H9 (cell line): ENCODE results near the gene MYO1F. TPM values are rescaled to one million over a fixed set of nuclear protein-coding genes. Genes with fewer than 3 reads are reported as not detected.

ENCODE experiments used
- DNase-seq: peaks from one replicate; pipeline ENCODE4 v3.0.0-alpha.2; 2017
- H2AFZ ChIP-seq: one replicate; pipeline ENCODE4 v1.6.1; 2013; ENCODE audit warnings: mild to moderate bottlenecking, low read length, control low read depth, moderate library complexity
- H2AK5ac ChIP-seq: 2 replicates; pipeline ENCODE4 v1.6.1; 2013; ENCODE audit warnings: low read length, control low read depth, mixed read lengths; ENCODE audit not compliant: insufficient read length
- H2BK120ac ChIP-seq: one replicate; pipeline ENCODE4 v1.6.1; 2013; ENCODE audit warnings: low read depth, mild to moderate bottlenecking, low read length, control low read depth, inconsistent platforms; ENCODE audit not compliant: poor library complexity, severe bottlenecking
- H2BK12ac ChIP-seq: 2 replicates; pipeline ENCODE4 v1.6.1; 2013; ENCODE audit warnings: low read length, control low read depth, mixed read lengths, low read depth; ENCODE audit not compliant: insufficient read length
- H2BK15ac ChIP-seq: 2 replicates; pipeline ENCODE4 v1.6.1; 2013; ENCODE audit warnings: low read depth, low read length, control low read depth
- H2BK20ac ChIP-seq: one replicate; pipeline ENCODE4 v1.6.1; 2013; ENCODE audit warnings: low read depth, mild to moderate bottlenecking, low read length, control low read depth, inconsistent platforms; ENCODE audit not compliant: poor library complexity, severe bottlenecking
- H2BK5ac ChIP-seq: 2 replicates; pipeline ENCODE4 v1.6.1; 2013; ENCODE audit warnings: low read length, control low read depth, mixed read lengths; ENCODE audit not compliant: insufficient read length
- H3K14ac ChIP-seq: 2 replicates; pipeline ENCODE4 v1.6.1; 2013; ENCODE audit warnings: low read length, control low read depth; ENCODE audit not compliant: insufficient read depth
- H3K18ac ChIP-seq: 2 replicates; pipeline ENCODE4 v1.6.1; 2013; ENCODE audit warnings: low read depth, mild to moderate bottlenecking, mixed read lengths, low read length, control low read depth; ENCODE audit not compliant: insufficient read length
- H3K23ac ChIP-seq: 2 replicates; pipeline ENCODE4 v1.6.1; 2013; ENCODE audit warnings: low read length, control low read depth, mixed read lengths, low read depth; ENCODE audit not compliant: insufficient read length
- H3K23me2 ChIP-seq: 2 replicates; pipeline ENCODE4 v1.6.1; 2013; ENCODE audit warnings: low read depth, mild to moderate bottlenecking, mixed read lengths, low read length, control low read depth; ENCODE audit not compliant: insufficient read length, poor library complexity, severe bottlenecking
- H3K27ac ChIP-seq: 2 replicates; pipeline ENCODE4 v1.5.1; 2013; ENCODE audit warnings: low read length, control low read depth, mixed read lengths, low read depth; ENCODE audit not compliant: insufficient read length
- H3K27me3 ChIP-seq: 2 replicates; pipeline ENCODE4 v1.6.1; 2013; ENCODE audit warnings: low read length, control low read depth, inconsistent platforms; ENCODE audit not compliant: insufficient read depth
- H3K4ac ChIP-seq: 2 replicates; pipeline ENCODE4 v1.6.1; 2013; ENCODE audit warnings: low read depth, mild to moderate bottlenecking, control low read depth, inconsistent platforms, low read length, moderate library complexity
- H3K4me1 ChIP-seq: 2 replicates; pipeline ENCODE4 v1.6.1; 2013; ENCODE audit warnings: low read length, control low read depth, inconsistent platforms; ENCODE audit not compliant: insufficient read depth
- H3K4me2 ChIP-seq: 2 replicates; pipeline ENCODE4 v1.6.1; 2013; ENCODE audit warnings: low read length, control low read depth, mixed read lengths; ENCODE audit not compliant: insufficient read length, insufficient read depth
- H3K56ac ChIP-seq: 2 replicates; pipeline ENCODE4 v1.6.1; 2013; ENCODE audit warnings: low read depth, mild to moderate bottlenecking, mixed read lengths, low read length, control low read depth; ENCODE audit not compliant: insufficient read length
- H3K79me1 ChIP-seq: 2 replicates; pipeline ENCODE4 v1.6.1; 2013; ENCODE audit warnings: low read depth, mild to moderate bottlenecking, moderate library complexity, low read length, control low read depth, inconsistent platforms; ENCODE audit not compliant: insufficient read depth, poor library complexity, severe bottlenecking
- H3K79me2 ChIP-seq: 2 replicates; pipeline ENCODE4 v1.6.1; 2013; ENCODE audit warnings: low read length, control low read depth, inconsistent platforms; ENCODE audit not compliant: insufficient read depth
- H3K9ac ChIP-seq: 2 replicates; pipeline ENCODE4 v1.6.1; 2013; ENCODE audit warnings: low read length, control low read depth, mixed read lengths; ENCODE audit not compliant: insufficient read length; ENCODE audit errors: extremely low read depth
- H3K9me3 ChIP-seq: one replicate; pipeline ENCODE4 v1.6.1; 2013; ENCODE audit warnings: low read depth, low read length, inconsistent platforms; ENCODE audit not compliant: control insufficient read depth
- H3T11ph ChIP-seq: one replicate; pipeline ENCODE4 v1.6.1; 2013; ENCODE audit warnings: mild to moderate bottlenecking, low read length, control low read depth, inconsistent platforms
- H4K20me1 ChIP-seq: one replicate; pipeline ENCODE4 v1.6.1; 2013; ENCODE audit not compliant: control insufficient read depth, insufficient read length, insufficient read depth
- H4K5ac ChIP-seq: 2 replicates; pipeline ENCODE4 v1.6.1; 2013; ENCODE audit warnings: low read depth, mild to moderate bottlenecking, mixed read lengths, low read length, control low read depth; ENCODE audit not compliant: insufficient read length
- H4K8ac ChIP-seq: replicated peaks from 2 replicates; pipeline ENCODE4 v1.6.1; 2013; ENCODE audit warnings: low read length, control low read depth, mixed read lengths, low read depth; ENCODE audit not compliant: insufficient read length
- H4K91ac ChIP-seq: 2 replicates; pipeline ENCODE4 v1.6.1; 2013; ENCODE audit warnings: low read depth, mild to moderate bottlenecking, moderate library complexity, mixed read lengths, low read length, control low read depth; ENCODE audit not compliant: insufficient read length
- H3K27ac Mint-ChIP-seq, 3 experiments: 2 replicates in 2 of 3; 3 replicates in 1 of 3; pipeline ENCODE4 v1.8.0; 2020 to 2021; ENCODE audit warnings: mixed read lengths in 3 of 3, mild to moderate bottlenecking in 1 of 3, moderate library complexity in 1 of 3
- H3K27me3 Mint-ChIP-seq: 2 replicates; pipeline ENCODE4 v1.8.0; 2021; ENCODE audit warnings: low read depth, mild to moderate bottlenecking, moderate library complexity, mixed read lengths
- H3K36me3 Mint-ChIP-seq, 3 experiments: 2 replicates in 2 of 3; 3 replicates in 1 of 3; pipeline ENCODE4 v1.8.0; 2020 to 2021; ENCODE audit warnings: low read depth in 3 of 3, mixed read lengths in 3 of 3; ENCODE audit not compliant: insufficient read depth in 1 of 3
- H3K4me1 Mint-ChIP-seq, 2 experiments: 2 replicates each; pipeline ENCODE4 v1.8.0; 2020; ENCODE audit warnings: mixed read lengths in 2 of 2
- H3K4me3 Mint-ChIP-seq, 2 experiments: 2 replicates in 1 of 2; 3 replicates in 1 of 2; pipeline ENCODE4 v1.8.0; 2020 to 2021; ENCODE audit warnings: mild to moderate bottlenecking in 2 of 2, mixed read lengths in 2 of 2, moderate library complexity in 1 of 2
- H3K9me3 Mint-ChIP-seq, 2 experiments: 2 replicates in 1 of 2; 3 replicates in 1 of 2; pipeline ENCODE4 v1.8.0; 2020; ENCODE audit warnings: mild to moderate bottlenecking in 2 of 2, mixed read lengths in 2 of 2, moderate library complexity in 1 of 2
- CTCF ChIP-seq: fragments of 200-600 bp; sonication (generic); conservative IDR thresholded peaks from 3 replicates; pipeline ENCODE4 v1.8.0; 2021; ENCODE audit warnings: antibody characterized with exemption, mild to moderate bottlenecking
- WGBS: extraction: QIAGEN DNeasy Blood & Tissue Kit; methylation state at CpG from one replicate; pipeline ENCODE4 v1.1.7; 2013; ENCODE audit warnings: missing lambda C conversion rate, low lambda C conversion rate, mixed read lengths; ENCODE audit not compliant: insufficient read length; ENCODE audit errors: extremely low coverage; 5-methylcytosine and 5-hydroxymethylcytosine counted together
- total RNA-seq: library from RNA; stranded (reverse); gene quantifications from 2 replicates; pipeline ENCODE4 v1.2.1, GENCODE V29; 2021

Gene MYO1F
- total RNA-seq, 1 experiment from 2014 or later, result 1.0 TPM

- no peak overlapping the region for H2BK20ac ChIP-seq
- H3K4me3 Mint-ChIP-seq, result no peak overlapping the region
- no peaks in the 10 kb centered on the region; the same call in 1 of the 2 replicates for H3K27me3 Mint-ChIP-seq
- no peaks in the 10 kb centered on the region for H3K4me1 ChIP-seq
- no peaks in the 10 kb centered on the region for H3K27me3 ChIP-seq
- H3K36me3 Mint-ChIP-seq, result peaks cover 43 to 89% (median 87%) of the 10 kb centered on the region in 3 experiments
- peaks cover 18% of the 10 kb centered on the region; the same call in 1 of the 2 replicates for H3K79me2 ChIP-seq
- no peak overlapping the region for H2AFZ ChIP-seq
- H4K91ac ChIP-seq, result no peak overlapping the region
- peaks cover 5 to 6% of the 10 kb centered on the region in 2 experiments; a peak in 1 of 4 replicates for H3K4me1 Mint-ChIP-seq
- H4K20me1 ChIP-seq, result peaks cover 2% of the 10 kb centered on the region
- H3K18ac ChIP-seq, result no peak overlapping the region
- no peak overlapping the region for H4K5ac ChIP-seq
- H3K9me3 ChIP-seq, result no peaks in the 10 kb centered on the region
- no peaks in the 10 kb centered on the region for H3K9me3 Mint-ChIP-seq
- H3K23ac ChIP-seq, result no peak overlapping the region
- H2BK5ac ChIP-seq, result no peak overlapping the region
- no peak overlapping the region for H3K4ac ChIP-seq
- no peak overlapping the region for H3T11ph ChIP-seq
- no peaks in the 10 kb centered on the region for H3K79me1 ChIP-seq
- no CpG with 5 or more reads among the region's 11 CpGs for WGBS
- no peak overlapping the region for H3K56ac ChIP-seq
- H3K4me2 ChIP-seq, result no peak overlapping the region
- H4K8ac ChIP-seq, result no peak overlapping the region
- H3K23me2 ChIP-seq, result no peaks in the 10 kb centered on the region
- no peak for DNase-seq
- H3K27ac Mint-ChIP-seq, result peak overlapping the region in 1 of 3 experiments; percentile 86; a peak in 4 of 7 replicates
- no peak overlapping the region for H2BK12ac ChIP-seq
- H3K9ac ChIP-seq, result no peak overlapping the region
- no peak overlapping the region for H2BK120ac ChIP-seq
- no peak overlapping the region for H2AK5ac ChIP-seq
- H3K27ac ChIP-seq, result no peak overlapping the region
- no peak for TF ChIP-seq CTCF
- no peak overlapping the region for H3K14ac ChIP-seq
- no peak overlapping the region for H2BK15ac ChIP-seq
Measured at GRCh38 chr19:8482696-8483095, 94.5 kb downstream of the MYO1F start.
